Vagina (tissue), 1 donor: ENCODE data around the gene PAK1. TPM values are rescaled to one million over a fixed set of nuclear protein-coding genes. Genes with fewer than 3 reads are reported as not detected.

ENCODE experiments used
- total RNA-seq: library from RNA; depleted of rRNA; stranded (reverse); fragments of >200 nt; gene quantifications from one replicate; pipeline ENCODE4 v1.2.3, GENCODE V29; 2016

PAK1 gene
- total RNA-seq, 1 donor from 2014 or later = 43.5 TPM

Other genes starting within 250 kb of the PAK1 start
- gene GDPD4, start 172.4 kb downstream of the PAK1 start, total RNA-seq = not detected
- gene AQP11, start 115.9 kb upstream of the PAK1 start, total RNA-seq = 1.7 TPM
- gene CLNS1A, start 163.7 kb upstream of the PAK1 start, total RNA-seq = 67.0 TPM